ENCODE measurements around the gene MAP6D1. TPM values are rescaled to one million over a fixed set of nuclear protein-coding genes. Genes with fewer than 3 reads are reported as not detected.

The MAP6D1 gene
- total and polyA plus RNA-seq, 9 of the 15 experiments (the other 6 are each of a cell fraction or from before 2014, with no cell fraction given), result 0.16 to 1.5 (median 0.44) TPM; not detected in 3

- ChIA-PET CTCF (ENCODE audit: low intra/inter-chr PET ratio) (no interaction called here), POLR2A (interaction anchor here (0.6 to 0.8 kb wide), 2 partner anchors 22 to 127 kb away, joined by 3 read pairs; no protein-coding TSS in a partner anchor)
- TF ChIP-seq FOXO4 (CRISPR knock-in tag; IDR thresholded peaks at IDR 0.05) (no peak), GTF3C2 (IDR thresholded peaks at IDR 0.05; ENCODE audit: borderline replicate concordance, extremely low read depth, insufficient read length) (no peak), ATF3 (IDR thresholded peaks at IDR 0.05) (peak; percentile 33; the same call in 1 of the 2 replicates), ATF3 (CRISPR knock-in tag; conservative IDR thresholded peaks at IDR 0.05) (no peak)
- no peaks in the 10 kb centered on the region for H3K79me2 ChIP-seq (ENCODE audit: control insufficient read depth, insufficient read depth, low read length)
- no peak for DNase-seq (ENCODE audit: extremely low read depth in 1 of 4, low spot score in 3 of 4)
- FAIRE-seq, result no peak
- no peak overlapping the region for H3K9ac ChIP-seq (ENCODE audit: insufficient read depth in 1 of 2, low read depth in 2 of 2, low read length in 2 of 2)
- H2AFZ ChIP-seq (ENCODE audit: low read depth, low read length), result no peak overlapping the region
- no peak overlapping the region for H3K4me2 ChIP-seq (ENCODE audit: insufficient read depth, low read length)
- intact Hi-C loops (cut with micrococcal nuclease), result no loop called here
- H3K27me3 ChIP-seq (ENCODE audit: control insufficient read depth in 2 of 2, insufficient read depth in 2 of 2, low read length in 2 of 2), result no peaks in the 10 kb centered on the region
- H4K20me1 ChIP-seq (replicated peaks; ENCODE audit: control insufficient read depth, insufficient read depth, low read length), result no peaks in the 10 kb centered on the region
- in situ Hi-C loops (cut with MboI), result no loop called here
- no peaks in the 10 kb centered on the region for H3K9me3 ChIP-seq (replicated peaks; ENCODE audit: control insufficient read depth, insufficient read depth, low read depth, low read length)
- no peak for ATAC-seq
- peaks cover 76% of the 10 kb centered on the region for H3K36me3 ChIP-seq (ENCODE audit: control insufficient read depth, insufficient read depth, low read length)
- H3K4me1 ChIP-seq (replicated peaks in 1 of 2; ENCODE audit: control insufficient read depth in 2 of 2, insufficient read depth in 2 of 2, low read length in 2 of 2), result no peaks in the 10 kb centered on the region
- H3K27ac ChIP-seq (ENCODE audit: extremely low read depth, low read depth, low read length), result no peak overlapping the region
- no peak overlapping the region for H3K4me3 ChIP-seq
- H3K9me1 ChIP-seq (ENCODE audit: control insufficient read depth, insufficient read depth, low read length), result no peaks in the 10 kb centered on the region
- no TSS peak for BruUV-seq (replicated peaks)
- 78% methylated on average over 4 of the region's 4 CpGs for WGBS (ENCODE audit: insufficient coverage, low coverage, missing lambda C conversion rate)
These were observed 37.2 kb upstream of the MAP6D1 start for GRCh38 chr3:183862610-183863009.
